Endothelial cell of umbilical vein (primary cell): Measurements from ENCODE around the gene INTS4. TPM values are rescaled to one million over a fixed set of nuclear protein-coding genes. Genes with fewer than 3 reads are reported as not detected.

Experiments used
- BruUV-seq: library from RNA; stranded (reverse); fragments of 400-500 nt; replicated peaks from 2 replicates; lab custom pipeline; 2021; lab: Mats Ljungman, UMichigan
- CTCF ChIA-PET: fragments of 300-600, 350-600 bp; sonication (Branson Sonifier 250); formaldehyde crosslinking; loops from one replicate; lab custom pipeline; 2021; ENCODE audit warnings: antibody characterized with exemption, inconsistent platforms; lab: Charles Lee
- POLR2A ChIA-PET: fragments of 300-600, 350-600 bp; sonication (Branson Sonifier 250); formaldehyde crosslinking; loops from one replicate; lab custom pipeline; 2021; ENCODE audit warnings: antibody characterized with exemption, inconsistent platforms; lab: Charles Lee
- DNase-seq: peaks from one replicate; pipeline ENCODE4 v3.0.0-alpha.2; 2011; ENCODE audit warnings: low read depth, low spot score
- FAIRE-seq: peaks from 2 replicates; lab custom pipeline; 2011; peaks lifted over from hg19 to GRCh38; lab: Jason Lieb, UNC
- H2AFZ ChIP-seq: 2 replicates; pipeline ENCODE4 v1.6.0; 2012; ENCODE audit warnings: low read depth, low read length, control low read depth, inconsistent platforms
- H3K27ac ChIP-seq: 2 replicates; pipeline ENCODE4 v1.5.1; 2011; ENCODE audit warnings: low read depth, mild to moderate bottlenecking, control low read depth, low read length, moderate library complexity; ENCODE audit not compliant: insufficient read depth
- H3K27me3 ChIP-seq, 2 experiments: 2 replicates each; pipeline versions ENCODE4 v1.6.0 to v1.6.1; 2011; ENCODE audit warnings: low read length in 2 of 2, mixed read lengths in 1 of 2; ENCODE audit not compliant: control insufficient read depth in 2 of 2, insufficient read depth in 2 of 2
- H3K36me3 ChIP-seq, 2 experiments: 2 replicates in 1 of 2; 3 replicates in 1 of 2; pipeline ENCODE4 v1.5.1; 2011; ENCODE audit warnings: low read length in 2 of 2, mild to moderate bottlenecking in 1 of 2, moderate library complexity in 1 of 2; ENCODE audit not compliant: control insufficient read depth in 2 of 2, insufficient read depth in 2 of 2; ENCODE audit errors: extremely low read depth in 1 of 2
- H3K4me1 ChIP-seq: 3 replicates; pipeline ENCODE4 v1.5.1; 2011; ENCODE audit warnings: mild to moderate bottlenecking, low read length; ENCODE audit not compliant: control insufficient read depth, insufficient read depth; ENCODE audit errors: extremely low read depth
- H3K4me2 ChIP-seq: 2 replicates; pipeline ENCODE4 v1.6.1; 2011; ENCODE audit warnings: low read length, control low read depth, mixed read lengths; ENCODE audit not compliant: insufficient read depth
- H3K4me3 ChIP-seq, 3 experiments: fragments of 200-600 bp in 1 of 3; sonication (generic), shearing (Covaris generic) in 1 of 3; replicated peaks in 1 of 3; 2 replicates each; pipeline ENCODE4 v1.5.1; 2011 to 2016; ENCODE audit warnings: control low read depth in 3 of 3, low read length in 3 of 3, mild to moderate bottlenecking in 2 of 3, inconsistent platforms in 1 of 3, low read depth in 1 of 3, moderate library complexity in 1 of 3; ENCODE audit not compliant: insufficient read depth in 1 of 3
- H3K79me2 ChIP-seq: 2 replicates; pipeline ENCODE4 v1.6.0; 2012; ENCODE audit warnings: low read length, inconsistent platforms; ENCODE audit not compliant: control insufficient read depth, insufficient read depth
- H3K9ac ChIP-seq: replicated peaks from 2 replicates; pipeline ENCODE3; 2011; ENCODE audit warnings: low read length, control low read depth; ENCODE audit not compliant: insufficient read depth; ENCODE audit errors: extremely low read depth
- H3K9me1 ChIP-seq: replicated peaks from 3 replicates; pipeline ENCODE4 v1.6.0; 2011; ENCODE audit warnings: mild to moderate bottlenecking, low read length; ENCODE audit not compliant: control insufficient read depth, insufficient read depth; ENCODE audit errors: extremely low read depth
- H3K9me3 ChIP-seq: replicated peaks from 2 replicates; pipeline ENCODE4 v1.5.1; 2012; ENCODE audit warnings: low read length, inconsistent platforms; ENCODE audit not compliant: control insufficient read depth, insufficient read depth
- H4K20me1 ChIP-seq: replicated peaks from 2 replicates; pipeline ENCODE3; 2011; ENCODE audit warnings: mild to moderate bottlenecking, low read length; ENCODE audit not compliant: control insufficient read depth, insufficient read depth; ENCODE audit errors: extremely low read depth
- EZH2 ChIP-seq: IDR thresholded peaks from 2 replicates; pipeline ENCODE4 v1.6.1; 2012; ENCODE audit warnings: borderline replicate concordance, low read depth, mild to moderate bottlenecking, moderate library complexity, low read length, inconsistent platforms; ENCODE audit not compliant: severe bottlenecking
- FOS ChIP-seq: IDR thresholded peaks from 2 replicates; pipeline ENCODE4 v1.6.1; 2011; ENCODE audit warnings: mild to moderate bottlenecking, low read length, moderate library complexity, borderline replicate concordance; ENCODE audit not compliant: insufficient read depth
- JUN ChIP-seq: IDR thresholded peaks from 2 replicates; pipeline ENCODE4 v1.6.1; 2011; ENCODE audit warnings: borderline replicate concordance, low read depth; ENCODE audit not compliant: insufficient read length, insufficient read depth
- POLR2AphosphoS5 ChIP-seq: IDR thresholded peaks from 2 replicates; pipeline ENCODE4 v1.6.1; 2012; ENCODE audit warnings: low read depth, mild to moderate bottlenecking, control low read depth, low read length, moderate library complexity; ENCODE audit not compliant: insufficient read depth
- dilution Hi-C: fragments of 300-500 bp; cut with MboI; formaldehyde crosslinking; loops from one replicate; pipeline ENCODE4 v1.15.0; 2019; ENCODE audit warnings: low sequenced_read_pairs; ENCODE audit not compliant: extremely low pct_ligation_motif_present
- intact Hi-C: fragments of 100-400 bp; cut with micrococcal nuclease; formaldehyde crosslinking; loops from one replicate; pipeline ENCODE4 v1.10.0; 2022
- polyA plus RNA-seq, 4 experiments: library from polyadenylated mRNA; depleted of rRNA in 3 of 4; stranded (reverse) in 3 of 4; unstranded in 1 of 4; fragments of >200 nt; gene quantifications; 2 replicates each; pipeline versions ENCODE4 v1.2.1 to v1.2.3, GENCODE V29; 2011 to 2012; ENCODE audit warnings: missing spikeins in 1 of 4
- total RNA-seq: library from RNA; stranded (reverse); gene quantifications from 2 replicates; pipeline ENCODE4 v1.2.3, GENCODE V29; 2021
- TF ChIP-seq, protein P1 (sequence below): IDR thresholded peaks from 2 replicates; pipeline ENCODE4 v1.6.1; 2011; ENCODE audit not compliant: insufficient read depth, insufficient read length
- TF ChIP-seq, protein P2 (sequence below), 2 donors: IDR thresholded peaks; 1 replicate in 1 of 2; 2 replicates in 1 of 2; pipeline ENCODE4 v1.5.1; 2011; ENCODE audit warnings: low read length in 2 of 2, mild to moderate bottlenecking in 2 of 2, moderate library complexity in 2 of 2, control low read depth in 1 of 2, inconsistent platforms in 1 of 2, low read depth in 1 of 2; ENCODE audit not compliant: insufficient read depth in 1 of 2; ENCODE audit errors: extremely low read depth in 1 of 2

INTS4 gene
- total and polyA plus RNA-seq, 2 donors (not counting 3 experiments of a cell fraction or from before 2014, with no cell fraction given): 29.2 to 37.8 TPM

DNA sequence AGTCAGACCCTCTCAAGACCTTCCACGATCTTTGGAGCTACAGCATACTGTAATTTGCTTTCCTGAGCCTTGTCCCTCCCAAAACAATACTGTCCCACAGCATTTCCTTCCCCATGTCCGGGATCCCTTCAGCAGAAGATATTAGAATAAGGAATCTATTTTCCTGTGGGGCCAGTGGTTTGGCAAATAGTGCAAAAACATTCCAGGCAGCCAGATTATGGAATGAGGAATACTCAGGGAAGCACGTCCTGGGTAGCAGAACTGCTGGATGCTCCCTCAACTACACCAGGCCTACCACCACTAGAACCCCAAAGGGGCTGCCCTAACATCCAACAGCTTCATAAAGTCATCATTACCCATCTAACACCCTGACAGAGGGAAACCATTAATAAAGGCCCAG lies 112.1 kb downstream of the INTS4 start:
- Histone ChIP-seq H3K36me3 (peaks cover 12 to 15% of the 10 kb centered on the region in 2 experiments), H3K4me1 (no peaks in the 10 kb centered on the region), H2AFZ (no peak overlapping the region), H3K27ac (no peak overlapping the region), H3K9me3 (no peaks in the 10 kb centered on the region), H3K9me1 (no peaks in the 10 kb centered on the region), H4K20me1 (no peaks in the 10 kb centered on the region), H3K4me2 (no peak overlapping the region), H3K9ac (no peak overlapping the region), H3K4me3 (no peak overlapping the region), H3K79me2 (no peaks in the 10 kb centered on the region), H3K27me3 (no peaks in the 10 kb centered on the region)
- BruUV-seq: no TSS peak
- no peak for DNase-seq
- no peak for TF ChIP-seq JUN
- no peak for TF ChIP-seq EZH2
- no peak for TF ChIP-seq FOS
- TF ChIP-seq, protein P1, sequence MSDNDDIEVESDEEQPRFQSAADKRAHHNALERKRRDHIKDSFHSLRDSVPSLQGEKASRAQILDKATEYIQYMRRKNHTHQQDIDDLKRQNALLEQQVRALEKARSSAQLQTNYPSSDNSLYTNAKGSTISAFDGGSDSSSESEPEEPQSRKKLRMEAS: no peak
- TF ChIP-seq, protein P2, sequence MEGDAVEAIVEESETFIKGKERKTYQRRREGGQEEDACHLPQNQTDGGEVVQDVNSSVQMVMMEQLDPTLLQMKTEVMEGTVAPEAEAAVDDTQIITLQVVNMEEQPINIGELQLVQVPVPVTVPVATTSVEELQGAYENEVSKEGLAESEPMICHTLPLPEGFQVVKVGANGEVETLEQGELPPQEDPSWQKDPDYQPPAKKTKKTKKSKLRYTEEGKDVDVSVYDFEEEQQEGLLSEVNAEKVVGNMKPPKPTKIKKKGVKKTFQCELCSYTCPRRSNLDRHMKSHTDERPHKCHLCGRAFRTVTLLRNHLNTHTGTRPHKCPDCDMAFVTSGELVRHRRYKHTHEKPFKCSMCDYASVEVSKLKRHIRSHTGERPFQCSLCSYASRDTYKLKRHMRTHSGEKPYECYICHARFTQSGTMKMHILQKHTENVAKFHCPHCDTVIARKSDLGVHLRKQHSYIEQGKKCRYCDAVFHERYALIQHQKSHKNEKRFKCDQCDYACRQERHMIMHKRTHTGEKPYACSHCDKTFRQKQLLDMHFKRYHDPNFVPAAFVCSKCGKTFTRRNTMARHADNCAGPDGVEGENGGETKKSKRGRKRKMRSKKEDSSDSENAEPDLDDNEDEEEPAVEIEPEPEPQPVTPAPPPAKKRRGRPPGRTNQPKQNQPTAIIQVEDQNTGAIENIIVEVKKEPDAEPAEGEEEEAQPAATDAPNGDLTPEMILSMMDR (IDR thresholded peaks at IDR 0.05; ENCODE audit: extremely low read depth in 1 of 2, insufficient read depth in 1 of 2, low read depth in 1 of 2, low read length in 2 of 2): no peak
- TF ChIP-seq POLR2AphosphoS5: no peak
- dilution Hi-C loops: no loop called here
- intact Hi-C loops: no loop called here
- ChIA-PET POLR2A (no interaction called here), CTCF (no interaction called here)
- FAIRE-seq: no peak
